DMS153 (cell line): ENCODE measurements around the gene FMN2.
"Not testable (repeated sequence)": the region's sequence is repeated elsewhere in the genome, so short reads cannot be mapped to it uniquely, and the experiment has no call there.

Source experiments
- DNase-seq: peaks from one replicate; lab custom pipeline; 2025; lab: John Stamatoyannopoulos, UW

The FMN2 gene

GRCh38 chr1:240363914-240364313 is 272.2 kb downstream of the FMN2 start:
- no peak for DNase-seq

GRCh38 chr1:240366636-240367035 is 275.0 kb downstream of the FMN2 start:
- no peak for DNase-seq

- no peak for DNase-seq
These were observed 293.9 kb downstream of the FMN2 start for GRCh38 chr1:240385551-240385950.

DNA sequence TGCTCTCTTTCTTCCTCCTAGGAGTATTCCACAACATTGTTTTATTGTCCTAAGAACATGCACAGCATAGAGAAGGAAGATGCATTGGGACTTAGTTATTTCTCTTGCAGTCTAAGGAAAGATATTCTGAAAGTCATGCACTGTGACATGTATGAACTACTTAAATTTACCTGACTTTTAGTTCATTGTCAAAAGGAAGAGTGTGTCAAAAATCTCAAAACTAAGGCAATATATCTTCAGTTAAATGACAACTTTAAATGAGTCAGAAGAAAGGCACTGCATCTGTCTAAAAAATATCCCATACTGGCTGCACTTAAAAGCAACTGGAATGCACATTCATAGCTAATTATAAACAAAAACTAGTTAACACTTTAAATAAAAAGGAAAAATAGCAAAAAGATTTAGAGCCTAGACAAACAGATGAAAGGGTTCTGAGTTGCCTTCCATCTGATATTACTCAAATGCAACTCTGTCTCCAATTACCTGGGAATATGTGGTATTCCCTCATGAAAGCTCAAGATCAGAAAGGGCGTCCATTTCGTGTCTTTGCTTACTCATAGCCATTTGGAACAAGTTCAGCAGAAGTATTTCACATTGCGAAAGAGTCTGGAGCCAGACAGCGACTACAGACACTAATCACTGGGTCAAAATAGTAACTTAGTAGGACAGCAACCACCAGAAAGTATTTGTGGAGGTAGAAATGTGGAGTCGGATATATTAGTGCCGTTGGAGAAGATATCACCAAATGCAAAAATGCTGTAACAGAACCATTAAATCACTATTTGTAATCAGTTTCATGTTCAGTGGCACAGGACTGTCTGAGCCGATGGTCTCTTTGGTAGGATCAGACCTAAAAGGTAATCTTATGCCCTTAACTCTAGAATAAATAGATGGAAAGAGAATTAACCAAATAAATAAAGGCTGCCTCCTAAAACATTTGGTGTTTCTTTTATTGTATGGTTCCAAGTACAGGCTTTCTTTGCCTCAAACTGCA is 294.6 kb downstream of the FMN2 start:
- DNase-seq, result no peak

GRCh38 chr1:240387051-240387450 is 295.4 kb downstream of the FMN2 start:
- DNase-seq, result no peak

DNA sequence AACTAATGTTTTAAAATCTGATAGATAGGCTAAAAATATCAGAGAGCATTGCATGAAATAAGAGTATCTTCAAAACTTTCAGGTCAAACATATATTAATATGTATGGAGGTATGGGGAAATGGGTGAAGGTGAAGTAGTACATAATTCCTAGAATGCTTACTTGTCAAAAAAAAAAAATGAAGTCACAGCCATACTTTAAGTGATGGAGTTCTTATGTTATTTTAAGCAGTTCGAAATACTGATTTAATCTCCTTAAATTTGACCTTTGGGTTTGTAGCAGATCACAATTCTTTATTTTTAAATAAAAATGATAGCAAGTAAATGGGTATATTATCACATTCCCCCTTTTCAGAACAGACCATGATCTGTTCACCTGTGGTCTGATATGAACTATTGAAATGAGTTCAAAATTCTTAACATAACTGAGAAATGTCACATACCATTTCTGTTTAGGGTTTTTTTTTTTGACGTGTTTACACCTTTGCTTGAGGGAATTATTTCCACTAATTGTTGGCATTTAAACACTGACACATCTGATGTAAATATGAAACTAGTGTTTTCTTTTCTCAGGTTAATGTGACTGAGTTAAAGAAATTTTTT is 300.1 kb downstream of the FMN2 start:
- DNase-seq, result no peak

DNA sequence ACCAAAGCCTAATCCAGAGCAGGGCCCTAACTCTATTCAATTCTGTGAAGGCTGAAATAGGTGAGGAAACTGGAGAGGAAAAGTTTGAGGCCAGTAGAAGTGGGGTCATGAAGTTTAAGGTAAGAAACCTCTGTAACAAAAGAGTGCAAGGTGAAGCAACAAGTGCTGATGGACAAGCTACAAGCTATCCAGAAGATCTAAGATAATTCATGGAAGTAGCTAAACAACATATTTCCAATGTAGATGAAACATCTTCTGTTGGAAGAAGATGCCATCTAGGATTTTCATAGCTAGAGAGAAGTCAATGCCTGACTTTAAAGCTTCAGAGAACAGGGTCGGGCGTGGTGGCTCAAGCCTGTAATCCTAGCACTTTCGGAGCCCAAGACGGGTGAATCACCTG is 302.7 kb downstream of the FMN2 start:
- no peak for DNase-seq

DNA sequence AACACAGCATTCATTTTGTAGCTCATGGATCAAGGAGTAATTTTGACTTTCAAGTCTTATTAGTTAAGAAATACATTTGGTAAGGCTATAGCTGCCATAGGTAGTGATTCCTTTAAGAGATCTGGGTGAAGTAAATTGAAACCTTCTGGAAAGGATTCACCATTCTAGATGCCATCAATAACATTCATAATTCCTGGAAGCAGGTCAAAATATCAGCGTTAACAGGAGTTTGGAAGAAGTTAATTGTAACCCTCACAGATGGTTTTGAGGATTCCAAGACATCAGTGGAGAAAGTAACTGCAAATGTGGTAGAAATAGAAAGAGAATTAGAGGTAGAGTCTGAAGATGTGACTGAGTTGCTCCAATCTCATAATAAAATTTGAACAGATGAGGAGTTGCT is 303.7 kb downstream of the FMN2 start:
- no peak for DNase-seq

DNA sequence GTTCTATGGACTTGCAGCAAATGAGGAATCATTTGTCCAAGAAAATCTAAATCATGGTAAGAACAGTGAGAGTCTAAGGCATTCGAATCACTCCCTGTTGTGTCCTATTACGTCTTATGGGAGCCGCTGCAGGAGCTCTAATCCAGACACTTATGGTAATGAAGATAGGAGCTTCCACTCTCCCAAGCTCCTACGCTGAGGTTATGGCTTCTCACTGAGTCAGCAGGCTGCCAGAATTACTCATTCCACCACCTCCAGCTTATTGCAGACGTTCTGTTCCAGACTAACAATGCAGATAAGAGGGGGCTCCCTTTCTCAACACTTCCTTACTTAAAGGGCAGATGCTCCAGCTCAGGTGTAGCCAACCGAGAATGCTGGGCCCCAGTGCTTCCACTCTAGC is 307.7 kb downstream of the FMN2 start:
- no peak for DNase-seq

GRCh38 chr1:240401731-240402130 is 310.0 kb downstream of the FMN2 start:
- DNase-seq, result no peak

DNA sequence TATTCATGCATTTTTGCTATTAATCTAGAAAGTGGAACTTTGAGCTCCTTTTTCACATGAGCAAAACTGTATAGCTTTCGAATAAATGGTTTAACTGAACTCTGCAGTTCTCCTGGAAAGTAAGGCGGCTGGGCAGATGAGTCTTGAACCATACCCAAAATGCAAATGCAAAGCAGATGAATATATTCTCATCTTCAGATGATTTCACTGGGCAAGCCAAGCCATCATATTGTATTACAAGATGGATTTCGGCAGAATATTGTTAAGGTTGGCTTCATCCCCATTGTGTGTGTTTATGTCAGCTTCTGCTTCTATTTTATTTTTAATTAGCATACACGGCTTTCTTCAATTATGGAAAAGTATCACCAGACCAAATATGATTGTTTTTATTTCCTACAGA is 310.6 kb downstream of the FMN2 start:
- no peak for DNase-seq

DNA sequence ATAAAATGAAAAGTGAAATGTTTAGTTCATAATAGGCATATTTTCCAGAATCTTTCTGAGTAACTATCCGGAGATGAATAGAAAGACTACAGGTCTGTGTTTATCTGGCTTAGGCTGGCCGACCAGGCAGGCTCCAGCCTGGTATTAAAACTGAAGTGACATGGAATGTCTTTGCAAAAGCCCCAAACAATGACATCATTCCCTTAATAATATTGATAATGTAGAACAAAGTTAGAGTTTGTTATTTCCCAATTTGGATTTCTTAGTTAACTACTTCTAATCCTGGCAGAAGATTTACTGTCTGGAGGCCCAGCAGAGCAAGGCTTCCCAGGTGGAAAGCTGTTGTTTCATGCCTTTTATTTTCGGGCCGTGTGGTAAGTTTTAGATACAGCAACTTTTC is 312.6 kb downstream of the FMN2 start:
- no peak for DNase-seq

- DNase-seq, result no peak
These were observed 314.1 kb downstream of the FMN2 start for GRCh38 chr1:240405751-240406150.

GRCh38 chr1:240407407-240407806 is 315.7 kb downstream of the FMN2 start:
- DNase-seq, result no peak

- DNase-seq, result no peak
These were observed 317.9 kb downstream of the FMN2 start for GRCh38 chr1:240409615-240410014.

GRCh38 chr1:240413732-240414131 is 322.0 kb downstream of the FMN2 start:
- no peak for DNase-seq

- DNase-seq, result no peak
These were observed 322.6 kb downstream of the FMN2 start for GRCh38 chr1:240414237-240414636.

DNA sequence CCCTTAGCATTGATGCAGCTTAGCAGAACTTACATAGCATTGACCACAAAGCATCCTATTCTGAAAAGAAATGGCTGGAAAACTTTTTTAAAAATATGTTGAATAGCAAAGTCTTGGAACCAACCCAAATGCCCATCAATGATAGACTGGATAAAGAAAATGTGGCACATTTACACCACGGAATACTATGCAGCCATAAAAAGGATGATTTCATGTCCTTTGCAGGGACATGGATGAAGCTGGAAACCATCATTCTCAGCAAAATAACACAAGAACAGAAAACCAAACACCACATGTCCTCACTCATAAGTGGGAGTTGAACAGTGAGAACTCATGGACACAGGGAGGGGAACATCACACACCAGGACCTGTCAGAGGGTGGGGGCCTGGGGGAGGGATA is 323.3 kb downstream of the FMN2 start:
- not testable (repeated sequence) for DNase-seq

DNA sequence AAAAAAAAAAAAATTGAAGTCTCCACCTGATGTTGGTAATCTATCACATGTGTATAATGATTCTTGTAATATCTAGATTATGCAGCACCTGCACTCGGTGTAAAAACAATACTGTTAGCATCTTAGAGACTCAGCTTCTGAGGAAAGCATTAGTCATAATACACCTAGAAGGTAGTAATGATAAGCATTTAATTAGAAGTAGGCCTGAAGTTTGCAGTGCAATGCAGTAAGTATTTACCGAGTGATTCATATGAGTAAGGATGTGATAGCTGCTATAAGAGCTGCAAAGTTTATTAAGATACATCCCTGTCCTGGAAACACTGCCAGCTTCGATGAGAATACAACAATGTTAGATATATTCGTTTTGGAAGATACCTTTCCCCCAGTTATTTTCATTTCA is 323.8 kb downstream of the FMN2 start:
- DNase-seq, result no peak

- DNase-seq, result no peak
These were observed 325.6 kb downstream of the FMN2 start for GRCh38 chr1:240417317-240417716.

DNA sequence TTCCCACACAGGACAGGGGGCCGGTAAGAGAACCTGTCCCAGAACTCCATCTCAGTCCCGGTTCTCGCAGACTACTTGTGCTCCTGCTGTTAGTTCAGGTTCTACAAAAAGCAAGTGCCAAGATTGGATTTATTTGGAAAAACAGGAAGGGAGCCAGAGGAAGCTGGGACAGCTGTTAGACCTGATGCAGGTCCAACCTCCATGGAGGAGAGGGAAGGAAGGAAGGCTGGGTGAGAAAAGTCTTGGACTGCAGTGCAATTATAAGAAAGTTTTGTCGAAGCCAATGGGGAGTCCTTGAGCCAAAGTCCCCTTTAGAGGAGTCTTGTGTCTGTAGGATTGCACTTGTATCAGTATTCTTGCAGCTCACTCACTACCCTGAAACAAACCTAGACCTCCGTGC is 329.1 kb downstream of the FMN2 start:
- DNase-seq, result no peak

DNA sequence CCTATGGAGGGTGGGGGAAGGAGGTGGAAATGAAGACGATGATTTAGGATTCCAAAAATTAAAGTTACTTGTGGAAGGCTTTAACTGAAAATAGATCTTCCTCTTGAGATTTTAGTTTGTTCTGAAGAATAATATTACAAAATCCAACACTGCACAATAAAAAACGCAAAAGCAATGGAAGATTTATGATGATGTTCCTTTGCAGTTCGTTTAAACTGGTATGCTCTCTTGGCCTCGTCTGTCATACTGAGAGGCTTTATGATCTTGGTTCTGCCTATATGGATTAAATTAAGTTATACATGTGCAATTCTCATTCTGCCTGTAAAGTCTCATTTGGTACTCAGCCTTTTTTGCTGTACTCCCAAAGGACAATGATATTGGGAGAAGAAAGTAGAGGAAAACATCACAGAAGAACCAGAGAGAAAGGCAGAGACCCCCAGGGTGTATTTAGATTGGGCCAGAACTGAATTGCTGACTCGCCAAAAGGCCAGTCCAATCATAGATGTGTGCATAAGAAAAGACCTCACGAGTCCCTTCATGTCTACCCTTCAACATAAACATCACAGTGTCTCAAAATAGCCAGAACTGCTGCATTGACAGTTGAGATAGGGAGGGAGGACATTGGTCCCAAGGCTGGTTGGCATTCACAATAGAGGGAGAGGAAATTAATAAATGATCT is 331.7 kb downstream of the FMN2 start:
- no peak for DNase-seq
